Brain microvascular endothelial cell (primary cell): Measurements from ENCODE around the gene GNG7.
A peak's percentile ranks its signal among the peaks of the same experiment; 100 is the strongest.
"Not testable (repeated sequence)": the region's sequence is repeated elsewhere in the genome, so short reads cannot be mapped to it uniquely, and the experiment has no call there.

Source experiments
- DNase-seq: peaks from one replicate; pipeline ENCODE4 v3.0.0-alpha.2; 2020
- H3K27ac ChIP-seq: fragments of 250-450 bp; sonication (Bioruptor Pico); 2 replicates; pipeline ENCODE4 v1.5.1; 2020; ENCODE audit warnings: mild to moderate bottlenecking, moderate library complexity
- H3K27me3 ChIP-seq: fragments of 250-450 bp; sonication (Bioruptor Pico); replicated peaks from 2 replicates; pipeline ENCODE4 v1.5.1; 2020; ENCODE audit warnings: mild to moderate bottlenecking
- H3K36me3 ChIP-seq: fragments of 250-450 bp; sonication (Bioruptor Pico); replicated peaks from 2 replicates; pipeline ENCODE4 v1.5.1; 2020; ENCODE audit warnings: mild to moderate bottlenecking
- H3K4me3 ChIP-seq: 2 replicates; pipeline ENCODE4 v1.5.1; 2011; ENCODE audit warnings: low read depth, mild to moderate bottlenecking, control low read depth, low read length, moderate library complexity
- in situ Hi-C: cut with HindIII; loops from 2 replicates; pipeline ENCODE4 v1.10.0; 2017; ENCODE audit warnings: low sequenced_read_pairs, low pct_ligation_motif_present
- TF ChIP-seq, protein P1 (sequence below): IDR thresholded peaks from 2 replicates; pipeline ENCODE4 v1.5.1; 2011; ENCODE audit warnings: low read depth, mild to moderate bottlenecking, moderate library complexity, low read length, control low read depth, inconsistent platforms; ENCODE audit errors: missing control alignments

Gene GNG7

DNA sequence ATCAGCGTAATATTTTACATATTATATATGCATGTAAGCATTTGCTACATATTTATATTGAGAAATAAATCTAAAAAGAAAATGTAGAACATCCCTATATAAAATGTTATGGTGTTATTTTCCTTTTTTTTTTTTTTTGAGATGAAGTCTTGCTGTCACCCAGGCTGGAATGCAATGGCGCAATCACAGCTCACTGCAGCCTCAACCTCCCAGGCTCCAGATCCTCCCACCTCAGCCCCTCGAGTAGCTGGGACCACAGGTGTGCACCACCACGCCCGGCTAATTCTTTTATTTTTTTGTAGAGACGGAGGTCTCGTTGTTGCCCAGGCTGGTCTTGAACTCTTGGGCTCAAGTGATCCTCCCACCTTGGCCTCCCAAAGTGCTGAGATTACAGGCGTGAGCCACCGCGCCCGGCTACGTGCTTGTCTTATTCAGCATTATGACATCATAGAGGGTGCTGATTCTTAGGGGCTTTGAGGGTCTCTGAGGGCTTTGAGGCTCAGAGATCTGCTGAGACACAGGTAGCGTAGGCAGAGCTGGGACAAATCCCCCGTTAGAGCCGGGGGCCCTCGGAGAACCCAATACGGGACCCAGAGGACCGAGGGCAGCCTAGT lies 124.7 kb downstream of the GNG7 start:
- Histone ChIP-seq H3K36me3 (no peaks in the 10 kb centered on the region), H3K27me3 (no peaks in the 10 kb centered on the region), H3K27ac (peak overlapping the region; percentile 88), H3K4me3 (no peak overlapping the region)
- in situ Hi-C loops = no loop called here
- TF ChIP-seq, protein P1, sequence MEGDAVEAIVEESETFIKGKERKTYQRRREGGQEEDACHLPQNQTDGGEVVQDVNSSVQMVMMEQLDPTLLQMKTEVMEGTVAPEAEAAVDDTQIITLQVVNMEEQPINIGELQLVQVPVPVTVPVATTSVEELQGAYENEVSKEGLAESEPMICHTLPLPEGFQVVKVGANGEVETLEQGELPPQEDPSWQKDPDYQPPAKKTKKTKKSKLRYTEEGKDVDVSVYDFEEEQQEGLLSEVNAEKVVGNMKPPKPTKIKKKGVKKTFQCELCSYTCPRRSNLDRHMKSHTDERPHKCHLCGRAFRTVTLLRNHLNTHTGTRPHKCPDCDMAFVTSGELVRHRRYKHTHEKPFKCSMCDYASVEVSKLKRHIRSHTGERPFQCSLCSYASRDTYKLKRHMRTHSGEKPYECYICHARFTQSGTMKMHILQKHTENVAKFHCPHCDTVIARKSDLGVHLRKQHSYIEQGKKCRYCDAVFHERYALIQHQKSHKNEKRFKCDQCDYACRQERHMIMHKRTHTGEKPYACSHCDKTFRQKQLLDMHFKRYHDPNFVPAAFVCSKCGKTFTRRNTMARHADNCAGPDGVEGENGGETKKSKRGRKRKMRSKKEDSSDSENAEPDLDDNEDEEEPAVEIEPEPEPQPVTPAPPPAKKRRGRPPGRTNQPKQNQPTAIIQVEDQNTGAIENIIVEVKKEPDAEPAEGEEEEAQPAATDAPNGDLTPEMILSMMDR = no peak
- no peak for DNase-seq

- peak overlapping the region; percentile 88 for H3K27ac ChIP-seq
- TF ChIP-seq, protein P1 = no peak
- DNase-seq = peak; percentile 95
- H3K4me3 ChIP-seq = no peak overlapping the region
- in situ Hi-C loops = no loop called here
- H3K36me3 ChIP-seq = no peaks in the 10 kb centered on the region
- no peaks in the 10 kb centered on the region for H3K27me3 ChIP-seq
These were observed 126.6 kb downstream of the GNG7 start for GRCh38 chr19:2575734-2576481.

DNA sequence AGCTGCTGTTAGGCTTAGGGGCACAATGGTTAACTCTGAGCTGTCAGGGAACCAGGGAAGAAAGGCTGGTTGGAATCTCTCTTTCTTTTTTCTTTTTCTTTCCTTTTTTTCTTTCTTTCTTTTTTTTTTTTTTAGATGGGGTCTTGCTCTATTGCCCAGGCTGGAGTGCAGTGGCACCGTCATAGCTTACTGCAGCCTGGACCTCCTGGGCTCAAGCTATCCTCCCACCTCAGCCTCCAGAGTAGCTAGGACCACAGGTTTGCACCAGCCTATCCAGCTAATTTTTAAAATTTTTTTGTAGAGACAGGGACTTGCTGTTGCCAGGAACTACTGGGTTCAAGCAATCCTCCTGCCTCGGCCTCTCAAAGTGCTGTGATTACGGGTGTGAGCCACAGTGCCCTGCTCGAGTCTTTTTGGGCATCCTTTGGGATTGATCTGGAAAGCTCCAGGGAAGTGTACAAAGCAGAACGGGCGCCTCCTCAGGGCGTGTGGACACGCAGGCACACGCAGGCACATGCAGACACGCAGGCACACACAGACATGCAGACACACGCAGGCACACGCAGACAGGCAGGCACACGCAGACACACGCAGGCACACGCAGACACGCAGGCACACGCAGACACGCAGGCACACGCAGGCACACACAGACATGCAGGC lies 127.4 kb downstream of the GNG7 start:
- no peak for DNase-seq
- in situ Hi-C loops = no loop called here
- Histone ChIP-seq H3K27me3 (no peaks in the 10 kb centered on the region), H3K36me3 (no peaks in the 10 kb centered on the region), H3K27ac (no peak overlapping the region), H3K4me3 (no peak overlapping the region)
- TF ChIP-seq, protein P1 = no peak

DNA sequence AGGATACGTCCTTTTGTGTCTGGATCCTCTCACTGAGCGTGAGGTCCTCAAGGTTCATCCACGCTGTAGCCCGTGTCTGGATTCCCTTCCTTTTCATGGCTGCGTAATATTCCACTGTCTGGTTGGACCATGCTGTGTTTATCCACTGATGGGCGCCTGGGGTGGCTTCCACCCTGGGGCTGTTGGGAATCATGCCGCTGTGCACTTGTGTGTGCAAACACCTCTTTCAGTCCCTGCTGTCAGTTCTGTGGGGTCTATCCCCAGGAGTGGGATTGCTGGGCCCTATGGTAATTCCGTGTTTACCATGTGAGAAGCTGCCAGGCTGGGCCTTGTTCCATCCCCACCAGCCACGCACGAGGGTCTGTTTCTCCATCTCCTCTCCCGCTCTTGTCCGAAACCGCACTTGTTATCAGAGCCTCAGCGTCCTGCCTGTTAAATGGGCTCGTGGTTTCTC lies 128.0 kb downstream of the GNG7 start:
- DNase-seq = no peak
- Histone ChIP-seq H3K4me3 (no peak overlapping the region), H3K27me3 (no peaks in the 10 kb centered on the region), H3K36me3 (no peaks in the 10 kb centered on the region), H3K27ac (no peak overlapping the region)
- TF ChIP-seq, protein P1 = no peak
- in situ Hi-C loops = no loop called here

DNA sequence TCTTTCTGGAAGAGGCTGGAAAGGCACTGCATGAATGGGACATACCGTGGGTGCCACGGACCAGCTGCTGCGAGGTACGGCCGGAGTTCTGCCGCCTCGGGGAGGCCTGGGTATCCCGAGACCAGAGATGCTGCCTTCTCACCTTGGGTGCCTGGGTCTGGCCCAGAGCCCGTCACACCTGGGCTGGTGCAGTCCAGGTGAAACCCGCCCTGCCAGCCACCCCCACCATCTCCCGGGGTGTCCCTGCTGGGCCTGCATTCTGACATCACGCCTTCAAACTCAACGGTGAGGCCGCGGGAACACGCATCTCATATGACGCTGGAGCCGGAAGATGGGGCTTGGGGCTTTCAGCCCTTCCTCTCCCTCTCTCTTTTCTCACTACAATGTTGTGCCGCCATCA lies 128.6 kb downstream of the GNG7 start:
- no peak for DNase-seq
- H3K4me3 ChIP-seq = no peak overlapping the region
- no peaks in the 10 kb centered on the region for H3K27me3 ChIP-seq
- no peaks in the 10 kb centered on the region for H3K36me3 ChIP-seq
- in situ Hi-C loops = no loop called here
- TF ChIP-seq, protein P1 = no peak
- no peak overlapping the region for H3K27ac ChIP-seq

GRCh38 chr19:2572152-2572551 lies 130.3 kb downstream of the GNG7 start:
- H3K27ac ChIP-seq, DNase-seq, in situ Hi-C loops: not testable (repeated sequence)

More at GRCh38 chr19:2572152-2572551, 130.3 kb downstream of the GNG7 start:
- not testable (repeated sequence) for H3K36me3 ChIP-seq, H3K4me3 ChIP-seq, H3K27me3 ChIP-seq
